Measurements from ENCODE around the gene SPON1. TPM values are rescaled to one million over a fixed set of nuclear protein-coding genes. Genes with fewer than 3 reads are reported as not detected.

SPON1 gene
- total RNA-seq, 2 experiments from 2014 or later, result 2.1 to 2.2 TPM

DNA sequence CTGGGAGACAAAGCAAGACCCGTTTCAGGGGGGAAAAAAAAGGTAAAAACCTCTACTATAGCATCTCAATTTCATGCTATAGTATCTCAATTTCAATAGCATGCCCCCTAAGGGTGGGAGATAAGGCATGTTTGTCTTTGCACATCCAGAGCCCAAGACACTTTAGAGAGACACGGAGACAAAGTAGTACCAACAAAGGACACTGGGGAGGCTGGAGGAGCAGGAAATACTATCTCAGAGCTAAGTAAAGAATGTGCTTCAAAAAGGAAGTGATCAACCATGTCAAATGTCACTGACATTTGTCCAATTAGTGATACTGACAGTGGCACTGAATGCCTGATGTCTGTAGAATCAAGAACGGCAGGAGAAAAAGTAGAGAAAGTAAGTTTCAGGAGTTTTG is 327.9 kb downstream of the SPON1 start:
- Mint-ChIP-seq H3K4me1 (ENCODE audit: low read depth) (no peaks in the 10 kb centered on the region), H3K4me3 (no peak overlapping the region), H3K36me3 (ENCODE audit: low read depth) (peaks cover 40% of the 10 kb centered on the region), H3K27ac (no peak overlapping the region), H3K27me3 (no peaks in the 10 kb centered on the region), H3K9me3 (no peaks in the 10 kb centered on the region)
- Histone ChIP-seq H3K27ac (ENCODE audit: low read depth in 1 of 2, low read length in 2 of 2) (no peak overlapping the region), H3K4me1 (ENCODE audit: insufficient read depth, low read length) (peaks cover 4% of the 10 kb centered on the region), H3K36me3 (ENCODE audit: insufficient read depth, low read length) (no peaks in the 10 kb centered on the region), H3K9me3 (ENCODE audit: control insufficient read depth in 1 of 2, insufficient read depth in 1 of 2, low read length in 2 of 2) (no peaks in the 10 kb centered on the region), H3K27me3 (ENCODE audit: control insufficient read depth in 1 of 2, insufficient read depth in 2 of 2, low read length in 2 of 2) (no peaks in the 10 kb centered on the region), H3K4me3 (ENCODE audit: low read length) (no peak overlapping the region)
- no peak for DNase-seq
- TF ChIP-seq, protein P1, sequence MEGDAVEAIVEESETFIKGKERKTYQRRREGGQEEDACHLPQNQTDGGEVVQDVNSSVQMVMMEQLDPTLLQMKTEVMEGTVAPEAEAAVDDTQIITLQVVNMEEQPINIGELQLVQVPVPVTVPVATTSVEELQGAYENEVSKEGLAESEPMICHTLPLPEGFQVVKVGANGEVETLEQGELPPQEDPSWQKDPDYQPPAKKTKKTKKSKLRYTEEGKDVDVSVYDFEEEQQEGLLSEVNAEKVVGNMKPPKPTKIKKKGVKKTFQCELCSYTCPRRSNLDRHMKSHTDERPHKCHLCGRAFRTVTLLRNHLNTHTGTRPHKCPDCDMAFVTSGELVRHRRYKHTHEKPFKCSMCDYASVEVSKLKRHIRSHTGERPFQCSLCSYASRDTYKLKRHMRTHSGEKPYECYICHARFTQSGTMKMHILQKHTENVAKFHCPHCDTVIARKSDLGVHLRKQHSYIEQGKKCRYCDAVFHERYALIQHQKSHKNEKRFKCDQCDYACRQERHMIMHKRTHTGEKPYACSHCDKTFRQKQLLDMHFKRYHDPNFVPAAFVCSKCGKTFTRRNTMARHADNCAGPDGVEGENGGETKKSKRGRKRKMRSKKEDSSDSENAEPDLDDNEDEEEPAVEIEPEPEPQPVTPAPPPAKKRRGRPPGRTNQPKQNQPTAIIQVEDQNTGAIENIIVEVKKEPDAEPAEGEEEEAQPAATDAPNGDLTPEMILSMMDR (IDR thresholded peaks at IDR 0.05), result no peak
- POLR2A ChIA-PET, result no interaction called here
- no peak for ATAC-seq (ENCODE audit: poor library complexity)
- CTCF ChIA-PET, result interaction anchor here (0.7 to 1.2 kb wide), 2 partner anchors 18 to 165 kb away, joined by 3 to 4 read pairs; no protein-coding TSS in a partner anchor
- intact Hi-C loops (cut with DNase I, micrococcal nuclease), result no loop called here

DNA sequence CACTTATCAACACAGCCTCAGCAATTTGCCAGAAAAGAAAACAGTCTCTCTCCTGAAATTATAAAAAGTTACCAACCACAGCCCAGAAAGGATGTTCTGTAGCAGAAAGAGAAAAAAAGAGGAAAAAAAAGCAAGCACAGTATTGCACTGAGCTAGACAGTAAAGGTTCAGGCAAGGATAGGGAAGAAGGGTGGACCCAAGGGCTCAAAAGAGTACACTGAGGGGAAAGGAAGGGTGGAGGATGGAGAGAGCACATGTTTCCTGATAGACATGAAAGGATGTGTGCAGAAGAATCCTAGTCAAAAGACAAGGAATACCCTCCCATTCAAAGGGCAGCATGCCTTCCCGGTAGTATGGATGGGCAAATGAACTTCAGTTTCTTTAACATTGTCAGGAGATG is 337.4 kb downstream of the SPON1 start:
- CTCF ChIA-PET, result interaction anchor here (1.7 to 1.9 kb wide), 2 partner anchors 154 to 157 kb away, joined by 13 to 38 read pairs; no protein-coding TSS in a partner anchor
- no peak overlapping the region for H3K27ac ChIP-seq (ENCODE audit: low read depth in 1 of 2, low read length in 2 of 2)
- Mint-ChIP-seq H3K27me3 (no peaks in the 10 kb centered on the region), H3K9me3 (no peaks in the 10 kb centered on the region), H3K4me3 (no peak overlapping the region), H3K27ac (no peak overlapping the region), H3K36me3 (ENCODE audit: low read depth) (no peaks in the 10 kb centered on the region), H3K4me1 (ENCODE audit: low read depth) (peaks cover 5% of the 10 kb centered on the region)
- peaks cover 5% of the 10 kb centered on the region for H3K4me1 ChIP-seq (ENCODE audit: insufficient read depth, low read length)
- H3K27me3 ChIP-seq (ENCODE audit: control insufficient read depth in 1 of 2, insufficient read depth in 2 of 2, low read length in 2 of 2), result no peaks in the 10 kb centered on the region
- TF ChIP-seq, protein P1 (IDR thresholded peaks at IDR 0.05), result no peak
- POLR2A ChIA-PET, result interaction anchor here (1.4 kb wide), 1 partner anchor 155 kb away, joined by 5 read pairs; no protein-coding TSS in a partner anchor
- no peaks in the 10 kb centered on the region for H3K9me3 ChIP-seq (ENCODE audit: control insufficient read depth in 1 of 2, insufficient read depth in 1 of 2, low read length in 2 of 2)
- no peaks in the 10 kb centered on the region for H3K36me3 ChIP-seq (ENCODE audit: insufficient read depth, low read length)
- DNase-seq (no peak), ATAC-seq (ENCODE audit: poor library complexity) (no peak)
- intact Hi-C loops (cut with DNase I, micrococcal nuclease), result loop anchor here (1.0 to 10.0 kb wide), 5 partner anchors 155 to 905 kb away; no protein-coding TSS in a partner anchor
- no peak overlapping the region for H3K4me3 ChIP-seq (ENCODE audit: low read length)

DNA sequence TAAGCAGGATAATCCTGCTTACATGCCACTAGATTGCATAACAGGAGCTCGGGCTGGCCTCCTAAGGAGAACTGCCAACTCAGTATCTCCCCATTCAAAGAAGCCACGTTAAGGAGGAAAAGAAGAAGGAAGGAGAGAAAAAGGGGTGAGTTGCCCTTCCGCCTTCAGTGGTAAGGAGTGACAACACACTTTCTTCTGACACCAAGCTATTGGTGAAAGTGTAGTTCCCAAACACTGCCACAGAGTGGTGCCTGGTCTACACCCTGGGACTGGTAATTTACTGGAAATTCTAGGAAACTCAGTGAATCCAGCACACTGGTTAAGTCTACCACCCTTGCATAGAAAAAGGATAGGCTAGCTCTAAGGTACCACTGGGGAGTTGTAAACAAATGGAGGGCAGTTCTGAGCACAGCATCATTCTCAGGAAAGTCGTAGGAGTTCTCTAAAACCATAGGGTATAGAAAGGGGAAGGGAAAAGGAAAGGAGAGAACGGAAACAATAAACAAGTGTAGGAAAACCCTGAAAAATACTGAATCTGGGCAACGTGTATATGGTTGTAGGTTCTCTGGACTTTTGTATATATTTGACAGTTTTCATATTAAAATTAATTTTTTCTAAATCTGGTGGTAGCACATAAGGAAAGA is 338.3 kb downstream of the SPON1 start:
- H3K27me3 ChIP-seq (ENCODE audit: control insufficient read depth in 1 of 2, insufficient read depth in 2 of 2, low read length in 2 of 2), result no peaks in the 10 kb centered on the region
- DNase-seq (peak in 13 of 14 experiments; percentile 13 to 68 (median 27)), ATAC-seq (ENCODE audit: poor library complexity) (peak; percentile 94)
- H3K4me1 ChIP-seq (ENCODE audit: insufficient read depth, low read length), result peaks cover 5% of the 10 kb centered on the region
- Mint-ChIP-seq H3K4me1 (ENCODE audit: low read depth) (peaks cover 5% of the 10 kb centered on the region), H3K27ac (no peak overlapping the region), H3K4me3 (no peak overlapping the region), H3K36me3 (ENCODE audit: low read depth) (no peaks in the 10 kb centered on the region), H3K9me3 (no peaks in the 10 kb centered on the region), H3K27me3 (no peaks in the 10 kb centered on the region)
- no peak overlapping the region for H3K27ac ChIP-seq (ENCODE audit: low read depth in 1 of 2, low read length in 2 of 2)
- H3K4me3 ChIP-seq (ENCODE audit: low read length), result no peak overlapping the region
- ChIA-PET CTCF (interaction anchor here (0.6 to 1.9 kb wide), 9 partner anchors 11 to 607 kb away, joined by 3 to 38 read pairs (median 3); no protein-coding TSS in a partner anchor), POLR2A (interaction anchor here (1.4 kb wide), 1 partner anchor 154 kb away, joined by 5 read pairs; no protein-coding TSS in a partner anchor)
- no peaks in the 10 kb centered on the region for H3K36me3 ChIP-seq (ENCODE audit: insufficient read depth, low read length)
- intact Hi-C loops (cut with DNase I, micrococcal nuclease), result loop anchor here (1.0 to 10.0 kb wide), 5 partner anchors 154 to 904 kb away; no protein-coding TSS in a partner anchor
- H3K9me3 ChIP-seq (ENCODE audit: control insufficient read depth in 1 of 2, insufficient read depth in 1 of 2, low read length in 2 of 2), result no peaks in the 10 kb centered on the region
- TF ChIP-seq, protein P1 (IDR thresholded peaks at IDR 0.05), result peak; percentile 60
